Activated CD4-positive, CD25-positive, alpha-beta regulatory T cell (primary cell): Measurements from ENCODE around the gene PANX2.

ENCODE experiments used
- DNase-seq, 4 experiments: peaks; one replicate each; lab custom pipeline; 2025; lab: John Stamatoyannopoulos, UW

The PANX2 gene

GRCh38 chr22:50215297-50216054, 44.9 kb downstream of the PANX2 start:
- no peak for DNase-seq

GRCh38 chr22:50216055-50216683, 45.6 kb downstream of the PANX2 start:
- no peak for DNase-seq

- no peak for DNase-seq
Observed at GRCh38 chr22:50216684-50217520, 46.4 kb downstream of the PANX2 start.

- DNase-seq, result no peak
Observed at GRCh38 chr22:50217543-50218152, 47.1 kb downstream of the PANX2 start.

- no peak for DNase-seq
Observed at GRCh38 chr22:50218153-50218995, 47.8 kb downstream of the PANX2 start.

GRCh38 chr22:50218996-50219727, 48.6 kb downstream of the PANX2 start:
- DNase-seq, result no peak

GRCh38 chr22:50219800-50220602, 49.5 kb downstream of the PANX2 start:
- no peak for DNase-seq

GRCh38 chr22:50220603-50221409, 50.3 kb downstream of the PANX2 start:
- no peak for DNase-seq

- DNase-seq, result no peak
Observed at GRCh38 chr22:50221410-50222300, 51.1 kb downstream of the PANX2 start.

GRCh38 chr22:50222508-50222907, 52.0 kb downstream of the PANX2 start:
- no peak for DNase-seq

GRCh38 chr22:50224071-50224470, 53.5 kb downstream of the PANX2 start:
- DNase-seq, result no peak

GRCh38 chr22:50225200-50225969, 54.9 kb downstream of the PANX2 start:
- no peak for DNase-seq

- DNase-seq, result no peak
Observed at GRCh38 chr22:50226063-50226874, 55.7 kb downstream of the PANX2 start.

GRCh38 chr22:50226875-50227165, 56.3 kb downstream of the PANX2 start:
- no peak for DNase-seq

GRCh38 chr22:50227579-50228215, 57.2 kb downstream of the PANX2 start:
- no peak for DNase-seq

- no peak for DNase-seq
Observed at GRCh38 chr22:50228366-50228765, 57.8 kb downstream of the PANX2 start.
